SK-MEL-5 (cell line): Measurements from ENCODE around the gene SPATA32. TPM values are rescaled to one million over a fixed set of nuclear protein-coding genes. Genes with fewer than 3 reads are reported as not detected.
"Not testable (repeated sequence)": the region's sequence is repeated elsewhere in the genome, so short reads cannot be mapped to it uniquely, and the experiment has no call there.

ENCODE experiments used
- DNase-seq: peaks from one replicate; pipeline ENCODE4 v3.0.0-alpha.2; 2016; ENCODE audit warnings: low read depth, low spot score
- in situ Hi-C: cut with HindIII; loops from 2 replicates; pipeline ENCODE4 v1.10.0; 2016; ENCODE audit warnings: low sequenced_read_pairs, high pct_unique_total_duplicates, low pct_unique_long_range_greater_than_20kb
- polyA plus RNA-seq, 2 experiments: library from polyadenylated mRNA; depleted of rRNA; stranded (reverse); fragments of >200 nt; gene quantifications; 2 replicates each; pipeline ENCODE4 v1.2.3, GENCODE V29; 2015
- total RNA-seq: library from RNA; depleted of rRNA; stranded (reverse); fragments of >200 nt; shearing (Covaris generic); gene quantifications from 2 replicates; pipeline ENCODE4 v1.2.3, GENCODE V29; 2014; rRNA removed

SPATA32 gene, protein sequence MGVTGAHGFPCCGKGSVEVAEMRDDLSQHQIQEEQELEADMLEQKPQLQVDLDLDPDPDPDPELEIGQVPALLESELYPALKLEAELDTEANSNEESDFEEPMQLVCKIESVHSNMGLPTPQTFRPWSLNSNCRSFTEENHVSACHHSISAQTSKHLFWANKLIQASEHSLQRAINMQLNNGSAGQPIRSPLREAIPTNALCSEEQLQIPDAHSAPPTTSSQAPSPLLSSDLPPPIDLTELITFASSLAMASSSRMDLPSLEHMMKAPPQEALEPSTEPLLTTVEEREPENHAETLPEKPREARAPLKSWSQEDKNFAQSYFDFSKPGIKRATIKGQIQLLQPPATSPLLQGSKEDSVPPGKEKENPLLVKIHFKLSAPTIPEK
- total RNA-seq, result not detected in 2 replicates
- polyA plus RNA-seq (2015; cell fraction: cytosol; rRNA removed), result not detected in 2 replicates
- not detected in 2 replicates for polyA plus RNA-seq (2015; cell fraction: nucleus; rRNA removed)

DNA sequence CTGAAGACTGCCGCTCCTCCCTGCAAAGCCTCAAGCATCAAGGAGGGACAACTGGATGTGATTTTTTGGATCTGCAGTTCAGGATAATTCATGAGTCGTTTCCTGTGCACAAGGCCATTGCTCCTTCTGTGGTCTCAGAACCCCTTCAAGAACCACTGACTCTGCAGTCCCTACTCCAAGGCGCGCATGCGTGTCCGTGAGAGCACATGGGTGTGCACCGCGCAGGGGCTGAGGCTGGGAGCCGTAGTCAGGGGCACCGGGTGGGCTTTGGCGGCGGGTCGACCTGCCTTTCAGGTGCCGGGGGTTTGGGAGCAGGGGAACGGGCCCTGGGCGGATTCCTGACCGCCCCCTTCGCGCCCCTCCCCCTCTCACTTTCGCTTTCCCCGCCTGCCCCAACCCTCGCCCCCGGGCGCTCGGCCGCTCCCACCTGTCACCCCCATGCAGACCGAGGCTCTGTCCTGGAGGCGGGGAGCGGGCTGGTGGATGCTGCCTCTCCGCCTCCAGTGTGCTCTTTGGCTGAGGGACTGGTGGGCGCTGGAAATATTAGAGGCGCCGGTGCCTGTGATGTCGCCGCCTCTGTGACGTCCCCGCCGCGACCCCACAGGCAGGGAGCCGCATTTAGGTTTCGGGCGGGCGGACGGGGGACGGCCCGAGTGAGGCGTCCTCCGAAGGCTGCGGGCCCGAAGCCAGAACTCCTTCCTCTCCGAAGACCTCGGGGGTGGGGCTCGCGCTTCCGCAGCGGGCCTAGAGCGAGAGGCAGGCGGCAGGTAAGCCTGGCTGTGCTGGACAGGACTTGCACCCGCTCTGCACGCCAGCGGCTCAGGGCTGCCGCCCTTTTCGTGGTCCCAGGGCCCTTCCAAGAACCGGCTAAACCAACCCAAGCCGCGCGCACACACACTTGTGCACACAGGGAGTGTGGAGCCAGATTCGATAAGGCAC, at the start of gene SPATA32:
TSS of gene SPATA32 (minus strand) at position 518 of the 939 bp plus-strand sequence. CDS start at position 440, 78 bp downstream.
- in situ Hi-C loops, result no loop called here
- DNase-seq, result no peak

- in situ Hi-C loops, result no loop called here
These were observed 49.5 kb upstream of the SPATA32 start for GRCh38 chr17:45311401-45311759.

GRCh38 chr17:45310380-45311324, 48.8 kb upstream of the SPATA32 start:
- DNase-seq, result no peak
- in situ Hi-C loops, result no loop called here

More at GRCh38 chr17:45311401-45311759, 49.5 kb upstream of the SPATA32 start:
- DNase-seq, result no peak

DNA sequence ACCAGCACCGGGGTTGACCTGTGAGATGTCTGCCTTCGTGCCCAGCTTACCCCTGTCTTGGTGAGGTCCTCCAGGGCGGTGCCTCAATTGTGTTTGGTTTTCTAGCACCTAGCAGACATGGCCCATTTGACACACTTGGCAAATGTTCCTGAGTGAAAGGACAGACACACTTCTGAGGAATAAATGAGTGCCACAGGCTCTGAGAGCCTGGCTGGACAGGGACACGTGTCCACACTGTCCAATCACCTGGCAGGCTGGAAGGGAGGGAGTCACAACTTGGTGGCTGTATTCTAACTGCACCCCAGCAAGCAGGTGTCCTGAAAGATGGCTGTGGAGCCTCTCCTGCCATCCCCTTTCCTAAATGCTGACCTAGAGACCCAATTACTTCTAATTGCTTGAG, 47.5 kb upstream of the SPATA32 start:
- in situ Hi-C loops, result no loop called here
- DNase-seq, result no peak

DNA sequence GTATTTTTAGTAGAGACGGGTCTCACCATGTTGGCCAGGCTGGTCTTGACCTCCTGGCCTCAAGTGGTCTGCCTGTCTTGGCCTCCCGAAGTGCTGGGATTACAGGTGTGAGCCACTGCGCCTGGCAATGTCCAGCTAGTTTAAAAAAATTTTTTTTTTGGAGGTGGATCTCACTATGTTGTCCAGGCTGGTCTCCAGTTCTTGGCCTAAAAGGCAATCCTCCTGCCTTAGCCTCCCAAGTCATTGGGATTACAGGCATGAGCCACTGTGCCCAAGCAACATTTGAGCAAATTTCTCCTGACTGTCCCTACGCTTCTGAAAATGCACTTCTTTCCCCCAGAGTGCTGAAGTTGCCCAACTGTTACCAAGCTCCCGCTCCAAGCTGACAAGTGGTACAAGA, 46.9 kb upstream of the SPATA32 start:
- in situ Hi-C loops, result no loop called here
- DNase-seq, result no peak

DNA sequence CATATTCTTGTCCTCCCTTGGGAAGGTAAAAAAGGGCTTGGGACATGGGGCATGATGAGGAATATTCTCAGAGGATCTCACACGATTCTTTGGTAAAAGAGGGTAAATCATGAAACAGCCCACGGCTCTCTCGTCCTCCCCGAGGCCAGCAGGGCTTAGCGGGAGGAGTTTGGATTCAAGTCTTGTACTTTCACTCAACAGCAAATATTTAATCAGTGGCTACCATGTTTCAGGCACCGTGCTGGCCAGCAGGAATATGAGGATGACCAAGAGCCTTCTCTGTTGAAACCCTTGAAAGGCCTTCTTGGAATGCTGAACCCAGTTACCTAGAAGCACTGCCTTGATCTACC, 46.1 kb upstream of the SPATA32 start:
- DNase-seq, result no peak
- in situ Hi-C loops, result no loop called here

GRCh38 chr17:45307290-45308015, 45.6 kb upstream of the SPATA32 start:
- DNase-seq, result no peak
- in situ Hi-C loops, result no loop called here

DNA sequence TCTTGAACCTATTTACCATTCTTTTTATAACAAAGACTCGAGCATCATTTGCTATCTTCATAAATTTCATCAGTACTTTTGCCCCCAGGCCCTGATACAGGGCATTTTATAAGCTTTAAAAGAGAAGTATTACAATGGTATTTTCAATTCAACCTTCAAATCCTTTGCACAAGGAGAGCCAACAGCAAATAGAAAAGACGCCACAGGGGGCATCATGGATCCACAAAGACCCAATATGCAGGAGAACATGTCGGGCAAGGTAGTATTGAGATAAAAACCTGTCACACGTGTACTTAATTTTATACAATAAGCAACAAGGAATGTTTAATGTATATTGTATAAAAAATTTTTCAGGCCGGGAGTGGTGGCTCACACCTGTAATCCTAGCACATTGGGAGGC, 44.7 kb upstream of the SPATA32 start:
- no peak for DNase-seq
- in situ Hi-C loops, result no loop called here

GRCh38 chr17:45306094-45306493, 44.2 kb upstream of the SPATA32 start:
- in situ Hi-C loops, result no loop called here
- DNase-seq, result no peak

- in situ Hi-C loops, result no loop called here
- no peak for DNase-seq
These were observed 43.7 kb upstream of the SPATA32 start for GRCh38 chr17:45305530-45306087.

DNA sequence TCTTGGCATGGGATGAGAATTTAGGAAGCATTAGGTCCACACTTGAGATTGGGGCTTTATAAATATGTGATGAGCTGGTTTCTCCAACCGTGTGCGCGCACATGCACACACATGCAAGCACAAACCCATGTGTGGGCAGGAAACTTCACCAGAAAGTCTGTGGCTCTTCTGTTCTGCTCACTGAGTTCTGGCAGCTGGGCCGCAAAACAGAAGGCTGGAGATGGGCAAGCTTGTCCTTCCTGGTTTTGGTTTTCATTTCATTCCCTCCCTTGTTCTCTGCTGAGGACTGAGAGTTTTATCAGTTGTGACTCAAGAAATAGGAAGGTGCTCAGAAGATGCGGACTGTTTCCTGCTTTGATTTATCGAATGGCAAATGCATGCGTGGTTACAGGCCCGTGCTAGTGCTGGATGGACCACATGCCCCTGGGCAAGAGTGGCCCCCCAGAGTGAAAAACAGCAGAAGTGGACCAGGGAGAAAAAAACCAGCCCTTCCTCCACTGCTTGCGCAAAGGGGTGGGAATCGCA, 40.8 kb upstream of the SPATA32 start:
- no peak for DNase-seq
- in situ Hi-C loops, result no loop called here

GRCh38 chr17:45302220-45302619, 40.3 kb upstream of the SPATA32 start:
- in situ Hi-C loops, DNase-seq: not testable (repeated sequence)

GRCh38 chr17:45301674-45302073, 39.8 kb upstream of the SPATA32 start:
- in situ Hi-C loops, result no loop called here
- no peak for DNase-seq

DNA sequence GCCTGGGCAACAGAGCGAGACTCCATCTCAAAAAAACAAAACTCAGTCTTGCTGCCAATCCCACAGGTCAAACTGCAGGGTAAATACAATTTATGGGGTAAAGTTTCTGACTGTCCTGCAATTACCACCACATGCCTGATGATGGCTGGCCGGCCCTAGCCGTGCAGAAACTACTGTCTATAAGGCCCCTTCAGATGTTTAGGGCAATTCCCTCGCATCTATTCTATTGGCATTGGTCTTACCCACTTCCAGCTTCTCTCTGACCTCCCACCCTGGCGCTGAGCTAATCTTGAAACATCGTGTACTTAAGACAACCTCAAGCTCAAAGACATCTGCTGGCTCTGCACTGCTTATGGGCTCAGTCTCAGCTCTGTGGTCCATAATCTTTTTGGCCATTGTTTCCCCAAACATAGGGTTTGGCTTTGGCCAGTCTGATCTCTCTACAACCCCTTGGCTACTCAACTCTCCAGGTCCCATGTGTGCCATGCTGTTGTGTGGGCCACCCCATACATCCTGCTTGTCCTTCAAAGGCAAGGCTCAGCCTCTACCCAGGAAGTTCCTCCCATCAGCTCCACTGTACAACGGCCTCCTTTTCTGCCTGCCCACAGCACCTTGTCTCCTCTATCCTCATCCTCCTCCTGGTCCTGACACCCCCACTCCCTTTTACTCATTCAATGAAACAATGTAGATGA, 38.3 kb upstream of the SPATA32 start:
- in situ Hi-C loops, result no loop called here
- no peak for DNase-seq

DNA sequence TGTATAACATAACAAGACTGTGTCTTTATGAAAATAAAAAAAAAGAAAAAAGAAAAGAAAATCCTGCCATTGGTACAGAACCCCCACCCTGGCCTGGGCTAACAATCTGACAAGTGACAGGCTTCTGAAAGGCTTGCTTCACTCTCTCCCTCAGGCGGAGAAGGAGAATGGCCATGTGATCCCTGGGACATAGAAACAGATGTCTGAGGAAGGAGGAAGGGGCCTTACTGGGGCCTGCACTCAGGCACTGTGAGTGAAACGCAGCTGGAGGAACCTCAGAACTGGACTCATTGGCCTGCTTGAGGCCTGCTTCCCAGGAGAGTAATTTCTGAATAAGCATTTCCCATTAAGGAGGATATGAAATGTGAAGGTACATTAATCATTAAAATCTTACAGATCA, 37.5 kb upstream of the SPATA32 start:
- in situ Hi-C loops, result no loop called here
- DNase-seq, result peak; percentile 75
